Ammon's horn (tissue), 1 donor: ENCODE measurements around the gene PI3.
"Not testable (repeated sequence)": the region's sequence is repeated elsewhere in the genome, so short reads cannot be mapped to it uniquely, and the experiment has no call there.

ENCODE experiments used
- DNase-seq: peaks from one replicate; pipeline ENCODE4 v3.0.0-alpha.2; 2016; ENCODE audit warnings: low spot score

PI3 gene, protein sequence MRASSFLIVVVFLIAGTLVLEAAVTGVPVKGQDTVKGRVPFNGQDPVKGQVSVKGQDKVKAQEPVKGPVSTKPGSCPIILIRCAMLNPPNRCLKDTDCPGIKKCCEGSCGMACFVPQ

DNA sequence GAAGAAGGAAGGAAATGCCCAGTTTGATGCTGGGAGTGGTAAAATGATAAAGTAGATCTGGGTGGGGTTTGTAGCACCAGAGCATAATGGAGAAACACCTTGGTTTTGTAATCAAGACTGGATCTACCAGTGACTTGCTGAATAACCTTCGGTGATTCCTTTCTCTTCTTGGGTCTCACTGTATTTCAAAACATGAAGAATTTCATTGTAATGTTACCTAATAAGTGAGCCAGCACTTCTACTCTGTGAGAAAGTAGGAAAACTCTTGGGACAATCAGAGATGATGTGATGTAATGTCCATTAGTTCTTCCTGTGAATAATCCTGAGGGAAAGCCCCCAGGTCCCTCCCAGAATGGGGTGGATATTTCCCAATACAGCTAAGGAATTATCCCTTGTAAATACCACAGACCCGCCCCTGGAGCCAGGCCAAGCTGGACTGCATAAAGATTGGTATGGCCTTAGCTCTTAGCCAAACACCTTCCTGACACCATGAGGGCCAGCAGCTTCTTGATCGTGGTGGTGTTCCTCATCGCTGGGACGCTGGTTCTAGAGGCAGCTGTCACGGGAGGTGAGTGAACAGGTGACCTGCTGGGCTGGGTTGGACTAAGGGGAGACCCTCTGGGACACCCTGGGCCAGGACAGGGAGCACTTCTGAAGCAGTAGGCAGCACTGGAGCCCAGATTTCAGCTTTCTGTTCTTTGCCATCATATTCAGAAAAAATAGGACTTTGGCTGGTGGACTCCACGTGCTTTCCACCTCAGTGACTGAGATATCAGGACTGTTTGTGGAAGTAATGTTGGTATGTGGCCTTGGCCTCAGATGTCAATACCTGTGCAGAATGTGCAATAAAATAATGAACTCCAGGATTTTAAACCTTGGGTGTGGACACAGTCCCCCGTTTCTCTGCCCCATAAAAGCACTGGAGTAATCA is at the start of gene PI3:
TSS of gene PI3 (plus strand) at position 469 of the 931 bp plus-strand sequence. CDS start at position 490, 21 bp downstream.
- DNase-seq: no peak

DNA sequence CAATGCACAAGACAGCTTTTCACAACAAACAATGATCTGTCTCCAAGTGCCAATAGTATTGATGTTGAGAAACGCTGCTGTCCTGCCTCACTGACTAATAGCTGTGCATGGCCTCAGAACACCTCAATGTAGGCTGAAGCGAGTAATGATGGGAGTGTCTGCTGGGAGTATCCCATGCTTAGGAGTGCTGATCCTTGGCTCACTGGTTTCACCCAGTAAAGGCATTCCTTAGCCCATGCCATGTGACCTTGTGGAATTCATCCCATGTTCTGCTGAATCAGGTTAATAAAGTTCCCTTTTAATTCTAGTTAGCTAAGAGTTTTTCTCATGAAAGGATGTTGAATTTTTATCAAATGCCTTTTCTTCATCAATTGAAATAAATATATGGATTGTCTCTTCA is 46.6 kb upstream of the PI3 start:
- DNase-seq: no peak

DNA sequence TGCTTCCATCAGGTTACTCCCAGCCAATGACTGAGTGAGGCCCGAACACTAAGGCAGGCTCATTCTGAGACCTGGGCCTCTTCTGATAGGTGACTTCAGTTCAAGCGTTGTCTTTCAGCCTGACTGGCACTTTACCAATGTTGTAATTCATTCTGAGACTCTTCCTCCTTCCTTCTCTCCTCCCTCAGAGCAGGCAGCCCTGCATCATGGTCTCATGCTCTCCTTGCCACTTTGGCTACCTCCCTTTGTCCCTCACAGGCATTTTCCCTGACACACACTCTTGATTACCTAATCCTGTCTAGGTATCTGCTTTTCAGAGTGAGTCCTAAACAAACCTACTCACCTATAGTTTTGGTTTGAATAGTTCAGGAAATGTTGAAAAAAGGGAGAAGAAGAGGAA is 37.8 kb upstream of the PI3 start:
- DNase-seq: no peak

DNA sequence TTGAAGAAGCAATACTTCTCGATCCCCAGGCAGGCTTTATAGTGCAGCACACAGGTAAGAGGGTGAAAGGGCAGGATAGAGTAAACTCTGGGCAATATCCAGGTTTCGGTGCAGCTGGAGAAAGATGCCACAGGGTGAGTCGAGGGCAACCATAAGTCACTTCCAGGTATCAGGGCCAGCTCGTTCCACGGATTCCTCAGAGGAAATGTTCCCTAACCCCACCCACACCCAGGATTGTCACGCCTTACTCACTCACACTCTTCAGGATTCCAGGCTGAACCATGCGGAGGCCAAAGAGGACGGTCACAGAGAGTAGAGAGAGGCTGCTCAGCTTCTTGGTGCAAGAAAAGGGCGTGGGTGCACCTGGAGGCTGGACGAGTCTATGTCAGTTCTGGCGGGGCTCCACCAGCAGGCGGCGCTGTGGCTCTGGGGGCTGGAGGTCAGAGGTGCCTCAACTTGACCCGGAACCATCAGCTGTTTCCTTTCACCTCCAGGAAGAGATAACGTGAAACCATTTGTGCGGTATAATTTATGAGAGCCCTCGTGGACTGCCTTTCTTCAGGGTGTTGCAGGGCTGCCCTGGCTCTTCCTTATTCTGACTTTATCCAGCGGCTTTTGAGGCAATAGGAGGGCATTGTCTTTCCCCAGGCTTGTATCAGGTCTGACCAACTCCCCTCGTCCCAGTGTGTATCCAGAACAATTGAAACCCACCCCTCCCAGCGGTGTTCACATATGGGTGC is 36.0 kb upstream of the PI3 start:
- DNase-seq: no peak

DNA sequence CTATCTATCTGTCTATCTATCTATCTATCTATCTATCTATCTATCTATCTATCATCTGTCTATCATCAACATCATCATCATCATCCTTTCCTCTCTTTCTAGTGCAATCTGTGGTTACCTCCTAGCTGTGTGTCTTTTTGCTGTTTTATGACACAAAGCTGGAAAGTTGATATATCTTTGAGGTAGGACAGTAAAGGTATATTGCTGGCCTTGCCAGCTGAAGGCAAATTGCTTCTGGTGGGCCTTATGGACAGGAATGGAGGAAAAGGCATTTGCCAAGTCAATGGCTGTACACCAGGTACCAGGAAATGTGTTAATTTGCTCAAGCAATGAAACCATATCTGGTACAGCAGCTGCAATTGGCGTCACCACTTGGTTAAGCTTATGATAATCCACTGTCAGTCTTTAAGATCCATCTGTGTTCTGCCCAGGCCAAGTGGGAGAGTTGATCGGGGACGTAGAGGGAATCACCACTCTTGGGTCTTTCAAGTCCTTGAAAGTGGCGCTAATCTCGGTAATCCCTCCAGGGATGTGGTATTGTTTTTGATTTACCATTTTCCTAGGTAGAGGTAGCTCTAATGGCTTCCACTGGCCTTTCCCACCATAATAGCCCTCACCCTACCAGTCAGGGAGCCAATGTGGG is 34.8 kb upstream of the PI3 start:
- DNase-seq: not testable (repeated sequence)

DNA sequence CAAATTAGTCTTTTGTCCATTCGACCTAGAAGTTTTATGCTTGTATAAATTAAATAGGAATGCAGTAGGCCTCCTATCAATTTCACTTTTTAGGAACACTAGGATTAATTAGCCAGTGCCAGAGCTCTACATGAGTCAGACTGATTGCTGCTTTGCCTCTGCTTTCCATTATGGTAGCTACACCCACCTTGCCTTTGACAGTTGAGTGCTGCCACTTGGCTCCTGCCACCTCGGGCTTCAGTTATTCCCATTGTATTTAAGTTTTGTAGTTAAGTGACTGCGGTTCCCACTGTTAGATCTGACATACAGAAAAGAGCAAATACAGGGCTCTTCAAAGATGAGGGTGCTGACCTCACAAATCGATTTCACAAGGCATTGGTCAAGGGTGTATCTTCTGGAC is 33.9 kb upstream of the PI3 start:
- no peak for DNase-seq

DNA sequence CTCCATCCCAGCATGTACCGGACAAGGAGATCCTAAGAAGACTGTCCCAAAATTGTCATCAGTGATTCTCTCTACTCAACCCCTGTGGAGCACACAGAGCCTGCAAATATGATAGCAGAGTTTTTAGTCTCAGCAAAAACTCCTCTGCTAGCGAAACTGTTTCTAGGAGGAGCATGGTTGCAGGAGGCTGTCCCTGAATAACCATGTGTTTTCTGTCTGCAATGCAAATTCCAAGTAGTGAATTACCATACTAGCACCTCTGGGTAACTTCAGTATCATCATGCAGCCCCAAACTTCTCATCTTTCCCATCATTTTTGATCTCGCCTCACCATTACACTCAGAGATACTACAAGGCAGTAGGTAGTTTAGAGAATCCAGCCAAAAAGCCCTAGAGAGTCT is 25.6 kb upstream of the PI3 start:
- no peak for DNase-seq

DNA sequence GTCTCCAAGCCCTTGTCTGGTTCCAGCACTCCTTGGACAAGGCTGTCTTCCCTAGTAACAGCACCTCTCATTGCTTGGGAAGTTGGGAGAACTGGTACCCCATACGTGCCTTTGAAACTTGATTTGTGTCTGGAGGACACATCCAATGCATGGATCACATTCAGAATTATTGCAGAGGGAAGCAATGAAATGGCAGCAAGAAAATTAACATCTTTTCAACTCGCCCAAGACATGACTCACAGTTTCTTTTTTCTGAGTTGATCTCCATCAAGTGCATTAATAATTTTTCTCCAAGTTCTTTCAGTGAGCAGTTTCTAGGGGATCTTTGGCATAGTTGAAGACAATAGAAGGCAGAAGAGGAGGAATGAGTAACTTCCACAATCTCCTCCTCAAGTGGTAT is 22.3 kb upstream of the PI3 start:
- no peak for DNase-seq

DNA sequence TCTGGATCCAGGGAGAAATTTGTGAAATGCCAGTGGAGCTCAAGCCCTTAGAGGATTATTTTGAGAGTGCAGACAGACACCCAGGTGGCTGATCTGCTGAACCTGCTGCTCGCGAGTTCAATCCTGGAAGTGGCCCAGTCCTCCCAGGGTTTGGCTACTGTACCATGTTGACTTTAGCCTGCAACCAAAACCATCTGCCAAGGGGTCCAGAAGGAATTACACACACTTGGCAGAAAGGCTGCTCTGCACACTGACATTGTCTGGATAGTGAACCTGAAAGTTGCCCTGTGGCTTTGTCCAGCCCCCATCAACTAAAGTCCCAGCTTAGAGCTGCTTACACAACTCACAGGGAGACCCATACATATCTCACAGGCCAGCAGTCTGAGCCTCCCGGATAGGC is 21.6 kb upstream of the PI3 start:
- DNase-seq: no peak

DNA sequence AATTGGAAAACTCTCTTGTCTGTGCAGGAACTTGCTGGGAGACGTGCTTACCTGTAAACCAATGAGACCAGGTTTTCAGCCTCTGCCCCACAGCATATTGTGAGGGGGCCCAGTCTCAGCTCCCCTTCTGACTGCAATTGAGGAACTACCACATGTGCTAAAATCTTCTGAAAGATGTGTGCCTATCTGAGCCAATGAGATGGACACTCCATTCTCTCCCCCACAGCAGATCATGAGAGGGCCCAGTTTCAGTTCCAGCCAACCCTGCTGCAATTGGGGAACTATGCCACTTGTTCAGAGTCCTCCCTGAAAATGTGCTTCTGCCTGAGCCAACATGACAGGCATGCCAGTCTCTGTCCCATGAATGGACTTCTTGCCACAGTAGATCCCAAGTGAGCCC is 20.9 kb upstream of the PI3 start:
- peak; percentile 71 for DNase-seq

DNA sequence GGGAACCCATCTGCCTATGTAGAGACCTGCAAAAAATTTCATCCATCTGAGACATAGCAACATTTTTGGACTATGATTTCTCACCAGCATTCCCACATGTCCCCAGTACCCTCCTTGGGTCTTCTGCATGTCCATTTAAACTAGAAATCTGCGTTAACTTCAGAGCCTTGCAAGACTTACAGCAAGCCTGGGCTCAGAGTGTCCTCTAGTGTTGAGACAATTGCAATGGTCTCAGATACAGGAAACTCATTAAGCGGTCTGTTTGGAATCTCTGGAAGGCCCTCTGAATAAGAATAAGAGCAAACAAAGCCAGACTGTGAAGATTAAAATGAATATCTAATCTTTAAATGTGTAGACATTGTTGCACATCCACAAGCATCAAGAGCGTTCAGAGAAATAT is 20.5 kb upstream of the PI3 start:
- no peak for DNase-seq

DNA sequence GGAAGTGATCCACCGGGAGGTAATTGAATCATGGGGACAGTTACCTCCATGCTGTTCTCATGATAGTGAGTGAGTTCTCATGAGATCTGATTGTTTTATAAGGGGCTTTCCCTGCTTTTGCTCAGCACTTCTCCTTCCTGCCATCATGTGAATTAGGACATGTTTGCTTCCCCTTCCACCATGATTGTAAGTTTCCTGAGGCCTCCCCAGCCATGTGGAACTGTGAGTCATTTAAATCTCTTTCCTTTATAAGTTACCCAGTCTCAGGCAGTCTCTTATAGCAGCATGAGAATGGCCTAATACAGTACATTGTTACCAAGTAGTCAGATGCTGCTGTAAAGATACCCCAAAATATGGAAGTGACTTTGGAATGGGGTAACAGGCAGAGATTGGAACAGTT is 19.9 kb upstream of the PI3 start:
- not testable (repeated sequence) for DNase-seq

DNA sequence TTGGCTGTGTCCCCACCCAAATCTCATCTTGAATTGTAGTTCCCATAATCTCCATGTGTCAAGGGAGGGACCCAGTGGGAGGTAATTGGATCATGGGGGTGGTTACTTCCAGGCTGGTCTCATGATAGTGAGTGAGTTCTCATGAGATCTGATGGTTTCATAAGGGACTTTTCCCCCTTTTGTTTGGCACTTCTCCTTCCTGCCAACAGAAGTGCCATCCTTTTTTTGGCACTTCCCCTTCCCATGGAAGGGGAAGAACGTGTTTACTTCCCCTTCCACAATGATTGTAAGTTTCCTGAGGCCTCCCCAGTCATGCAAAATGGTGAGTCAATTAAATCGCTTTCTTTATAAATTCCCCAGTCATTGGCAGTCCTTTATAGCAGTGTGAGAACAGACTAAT is 18.0 kb upstream of the PI3 start:
- DNase-seq: no peak

DNA sequence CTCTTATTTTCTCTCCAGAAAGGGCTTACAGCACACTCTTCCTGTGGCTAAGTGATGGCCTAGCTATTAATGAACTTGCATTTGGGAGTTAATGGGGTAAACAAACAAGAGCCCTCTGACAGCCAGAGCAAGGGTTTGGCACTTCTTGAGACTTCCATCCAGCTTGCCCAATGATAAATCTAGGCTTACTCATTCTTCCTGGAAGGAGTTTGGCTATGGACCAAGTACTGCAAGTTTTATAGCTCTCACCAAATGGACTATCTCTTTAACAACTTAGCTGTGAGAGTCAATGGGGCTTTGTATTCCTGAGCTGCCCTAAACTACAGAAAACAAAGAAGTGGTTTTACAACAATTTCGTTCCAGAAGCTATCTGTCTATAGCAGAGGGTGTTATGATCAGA is 16.7 kb upstream of the PI3 start:
- peak; percentile 27 for DNase-seq

DNA sequence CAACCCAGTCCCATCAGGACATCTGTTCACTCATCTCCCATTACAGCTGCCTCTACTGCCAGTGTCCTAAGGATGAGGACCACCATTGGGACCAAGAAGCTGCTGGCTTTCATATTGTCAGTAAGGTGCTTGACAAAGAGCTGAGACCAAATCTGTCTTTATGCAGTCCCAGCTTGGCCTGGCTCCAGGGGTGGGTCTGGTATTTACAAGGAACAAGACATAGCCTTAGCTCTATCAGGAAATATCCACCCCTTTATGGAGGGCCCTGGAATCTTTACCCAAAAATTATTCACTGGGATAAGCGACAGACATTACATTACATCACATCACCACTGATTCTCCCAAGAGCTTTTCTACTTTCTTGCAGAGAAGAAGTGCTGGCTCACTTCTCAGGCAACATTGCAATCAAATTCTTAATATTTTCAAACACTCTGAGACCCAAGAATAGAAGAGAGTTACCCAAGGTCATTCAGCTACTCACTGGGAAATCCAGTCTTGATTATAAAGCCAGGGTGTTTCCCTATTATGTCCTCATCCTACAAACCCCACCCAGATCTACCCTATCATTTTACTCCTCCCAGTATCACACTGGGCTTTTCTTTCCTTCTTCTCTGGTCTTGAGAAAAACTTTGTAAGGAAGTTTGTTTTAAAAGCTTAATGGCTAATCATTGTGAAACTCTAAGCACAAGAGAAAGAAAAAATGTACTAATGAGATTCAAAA is 11.5 kb upstream of the PI3 start:
- no peak for DNase-seq

DNA sequence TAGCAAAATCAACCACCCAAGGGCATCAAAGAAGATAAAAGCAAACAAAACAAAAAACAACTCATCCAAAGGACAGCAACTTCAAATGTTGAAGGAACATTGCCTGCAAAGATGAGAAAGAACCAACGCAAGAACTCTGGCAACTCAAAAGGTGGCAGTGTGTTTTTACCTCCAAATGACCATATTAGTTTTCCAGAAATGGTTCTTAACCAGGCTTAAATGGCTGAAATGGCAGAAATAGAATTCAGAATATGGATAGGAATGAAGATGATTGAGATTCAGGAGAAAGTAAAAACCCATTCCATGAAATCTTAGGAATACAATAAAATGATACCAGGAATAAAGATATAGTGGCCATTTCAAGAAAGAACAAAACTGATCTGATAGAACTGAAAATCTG is 9.8 kb upstream of the PI3 start:
- DNase-seq: no peak

DNA sequence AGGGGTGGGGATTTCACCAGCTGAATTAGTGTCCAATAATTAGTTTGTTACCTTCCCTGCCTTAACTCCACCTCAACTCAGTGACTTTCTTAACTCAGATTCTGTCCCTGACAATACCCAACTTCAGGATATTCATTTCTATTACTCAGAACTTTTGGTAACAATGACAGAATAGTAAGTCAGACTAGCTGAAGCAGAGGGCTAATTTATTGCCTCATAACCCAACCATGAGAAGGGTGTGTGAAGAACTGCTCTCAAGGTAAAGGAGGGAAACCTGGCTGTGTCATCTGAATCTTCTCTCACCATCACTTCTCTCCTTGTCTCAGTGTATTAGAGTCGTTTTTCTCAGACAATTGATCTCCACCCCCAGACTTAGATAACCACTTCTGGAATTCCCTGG is 1.2 kb upstream of the PI3 start:
- DNase-seq: no peak

DNA sequence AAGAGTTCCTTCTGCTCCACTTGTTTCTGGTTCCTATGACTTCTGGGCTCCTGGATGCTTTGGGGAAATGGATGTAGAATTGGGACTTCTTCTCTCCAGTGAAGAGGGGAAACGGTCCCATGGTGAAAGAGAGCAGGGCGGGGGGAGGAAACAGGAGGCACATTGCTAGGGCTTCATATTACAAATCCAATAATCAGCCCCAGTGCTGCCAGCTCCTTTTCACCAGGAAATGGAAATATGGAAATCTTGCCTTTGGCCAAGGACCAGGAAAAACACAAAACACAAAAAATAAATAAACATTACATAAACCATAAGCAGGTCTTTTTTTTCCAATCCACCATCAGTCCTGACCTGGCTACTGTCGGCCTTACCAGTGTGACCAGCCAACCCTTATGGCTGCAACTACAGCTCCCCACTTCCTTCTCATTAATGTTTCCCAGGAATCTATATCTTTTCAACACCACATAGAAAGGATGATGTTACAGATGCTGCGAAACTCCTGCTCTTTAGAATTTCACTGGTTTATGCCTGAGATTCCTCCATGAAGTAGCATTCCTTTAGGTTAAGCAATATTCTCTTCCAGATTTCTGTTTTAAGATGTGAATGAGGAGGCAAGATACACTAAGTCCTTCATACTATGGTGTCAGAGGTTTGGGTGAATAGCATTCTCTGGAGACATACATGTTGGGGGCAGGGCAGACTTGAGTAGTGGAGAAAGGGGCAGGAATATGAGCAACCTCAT is 2.0 kb downstream of the PI3 start:
- no peak for DNase-seq

DNA sequence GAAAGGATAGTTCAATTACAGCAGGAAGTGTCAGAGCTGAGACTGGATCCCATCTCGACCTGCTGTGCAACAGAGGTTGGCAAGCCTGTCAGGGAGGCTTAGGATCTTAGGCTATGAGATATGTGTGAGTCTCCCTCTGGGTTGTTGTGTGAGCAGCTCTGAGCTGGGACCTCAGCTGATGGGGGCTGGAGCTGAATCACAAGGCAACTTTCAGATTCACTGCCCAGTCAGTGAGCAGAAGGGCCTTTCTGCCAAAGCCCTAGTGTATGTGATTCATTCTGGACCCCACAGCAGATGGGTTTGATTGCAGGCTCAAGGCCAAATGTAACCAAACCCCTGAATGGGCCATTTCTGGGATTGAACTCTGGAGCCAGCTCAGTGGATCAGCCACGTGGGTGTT is 4.5 kb downstream of the PI3 start:
- DNase-seq: no peak

DNA sequence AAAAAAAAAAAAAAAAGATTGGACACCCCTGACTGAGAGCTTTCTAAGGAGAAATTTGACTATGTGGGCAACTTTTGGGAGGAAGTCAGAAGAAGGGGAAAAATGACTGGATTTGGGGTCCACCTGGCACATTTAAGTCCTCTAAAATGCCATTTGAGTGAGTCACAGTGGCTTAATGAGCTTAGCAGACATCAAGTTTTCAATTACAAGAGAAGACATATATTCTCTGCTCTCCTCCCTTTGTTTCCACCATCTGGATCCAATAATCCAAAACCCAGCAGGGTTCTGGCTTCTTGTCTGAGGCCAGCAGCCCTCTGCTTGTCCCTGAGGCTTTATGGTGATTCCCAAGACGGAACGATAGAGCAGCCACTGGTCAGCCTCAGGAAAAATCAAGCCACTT is 6.9 kb downstream of the PI3 start:
- no peak for DNase-seq

DNA sequence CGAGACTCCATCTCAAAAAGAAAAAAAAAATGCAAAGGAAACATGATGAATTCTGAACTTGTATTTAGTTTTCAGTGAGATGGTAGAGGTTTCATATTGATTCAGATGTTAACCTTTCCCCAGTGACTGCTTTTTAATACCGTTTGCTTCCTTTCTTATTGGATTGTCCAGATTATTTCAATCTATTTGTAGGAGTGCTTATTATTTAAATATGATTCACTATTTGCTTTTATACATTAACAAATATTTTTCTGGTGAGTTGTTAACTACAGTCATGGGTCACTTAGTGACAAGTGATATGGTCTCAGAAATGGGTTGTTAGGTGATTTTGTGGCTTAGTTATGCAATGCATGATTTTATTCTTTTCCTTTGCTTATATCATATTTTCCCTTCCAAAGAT is 8.4 kb downstream of the PI3 start:
- DNase-seq: no peak
